ENCODE data around the gene DEF6.
A peak's percentile ranks its signal among the peaks of the same experiment; 100 is the strongest.

The DEF6 gene, protein sequence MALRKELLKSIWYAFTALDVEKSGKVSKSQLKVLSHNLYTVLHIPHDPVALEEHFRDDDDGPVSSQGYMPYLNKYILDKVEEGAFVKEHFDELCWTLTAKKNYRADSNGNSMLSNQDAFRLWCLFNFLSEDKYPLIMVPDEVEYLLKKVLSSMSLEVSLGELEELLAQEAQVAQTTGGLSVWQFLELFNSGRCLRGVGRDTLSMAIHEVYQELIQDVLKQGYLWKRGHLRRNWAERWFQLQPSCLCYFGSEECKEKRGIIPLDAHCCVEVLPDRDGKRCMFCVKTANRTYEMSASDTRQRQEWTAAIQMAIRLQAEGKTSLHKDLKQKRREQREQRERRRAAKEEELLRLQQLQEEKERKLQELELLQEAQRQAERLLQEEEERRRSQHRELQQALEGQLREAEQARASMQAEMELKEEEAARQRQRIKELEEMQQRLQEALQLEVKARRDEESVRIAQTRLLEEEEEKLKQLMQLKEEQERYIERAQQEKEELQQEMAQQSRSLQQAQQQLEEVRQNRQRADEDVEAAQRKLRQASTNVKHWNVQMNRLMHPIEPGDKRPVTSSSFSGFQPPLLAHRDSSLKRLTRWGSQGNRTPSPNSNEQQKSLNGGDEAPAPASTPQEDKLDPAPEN

DNA sequence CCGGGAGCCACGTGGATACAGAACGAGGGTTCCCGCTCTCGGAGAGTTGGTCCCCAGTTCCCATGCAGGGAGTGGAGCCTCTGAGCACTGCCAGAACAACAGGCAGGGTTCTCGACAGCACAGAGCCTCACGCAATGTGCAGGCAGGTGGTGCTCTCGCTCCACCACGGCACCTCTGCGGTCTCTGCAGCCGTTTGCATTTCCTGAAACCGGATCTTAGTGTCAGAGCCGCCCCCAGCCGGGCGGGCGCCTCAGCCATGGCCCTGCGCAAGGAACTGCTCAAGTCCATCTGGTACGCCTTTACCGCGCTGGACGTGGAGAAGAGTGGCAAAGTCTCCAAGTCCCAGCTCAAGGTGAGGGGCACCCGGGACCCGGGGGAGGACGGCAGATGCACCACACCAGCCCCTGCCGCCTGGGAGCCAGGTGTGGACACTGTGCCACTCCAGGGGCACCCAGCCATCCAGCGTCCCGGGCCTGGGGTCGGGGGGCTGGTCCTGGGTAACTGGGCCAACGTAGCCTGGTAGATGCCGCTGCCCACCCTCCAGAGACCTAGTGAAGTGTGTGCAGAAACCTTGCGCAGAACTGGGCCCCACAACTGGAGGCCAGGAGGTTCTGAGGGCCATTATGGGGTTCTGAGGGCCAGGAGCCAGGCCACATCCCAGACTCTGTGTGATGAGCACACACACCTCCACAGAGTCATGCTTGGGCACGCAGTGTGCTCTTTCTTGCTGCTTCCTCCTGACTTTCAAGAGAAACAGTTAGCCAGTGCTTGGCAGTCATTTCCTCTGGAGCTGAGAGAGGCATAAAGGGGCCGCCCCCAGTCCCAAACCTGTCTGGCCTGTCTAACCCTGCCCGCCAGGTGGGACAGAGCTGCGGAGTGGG, at the start of gene DEF6:
DEF6 (plus strand) TSS at position 218 of the 881 bp plus-strand sequence; CDS start at position 257, 39 bp downstream.
- DNase-seq: peak; percentile 62

DNA sequence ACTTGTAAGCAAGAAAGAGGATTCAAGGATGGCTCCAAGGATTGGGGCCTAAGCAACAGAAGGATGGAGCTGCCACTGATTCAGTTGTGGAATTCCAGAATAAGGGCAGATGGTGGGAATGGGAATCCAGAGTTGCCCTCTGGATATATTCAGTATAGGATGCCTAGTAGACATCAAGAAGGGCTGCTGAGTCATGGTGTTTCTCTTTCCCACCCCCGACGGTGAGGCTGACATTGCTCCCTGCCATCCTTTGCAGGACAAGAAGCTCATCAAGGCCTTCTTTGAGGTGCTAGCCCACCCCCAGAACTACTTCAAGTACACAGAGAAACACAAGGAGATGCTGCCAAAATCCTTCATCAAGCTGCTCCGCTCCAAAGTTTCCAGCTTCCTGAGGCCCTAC, 49.3 kb upstream of the DEF6 start:
- no peak for DNase-seq

DNA sequence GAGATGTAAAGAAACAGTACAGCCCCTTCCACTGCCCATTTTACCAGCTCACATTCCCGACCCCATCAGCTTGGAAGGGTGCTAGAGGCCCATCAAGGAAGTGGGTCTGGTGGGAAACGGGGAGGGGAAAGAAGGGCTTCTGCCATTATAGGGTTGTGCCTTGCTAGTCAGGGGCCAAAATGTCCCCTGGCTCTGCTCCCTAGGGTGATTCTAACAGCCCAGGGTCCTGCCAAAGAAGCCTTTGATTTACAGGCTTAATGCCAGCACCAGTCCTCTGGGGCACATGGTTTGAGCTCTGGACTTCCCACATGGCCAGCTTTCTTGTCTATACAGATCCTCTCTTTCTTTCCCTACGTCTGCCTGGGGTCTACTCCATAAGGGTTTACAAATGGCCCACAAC, 48.7 kb upstream of the DEF6 start:
- no peak for DNase-seq

DNA sequence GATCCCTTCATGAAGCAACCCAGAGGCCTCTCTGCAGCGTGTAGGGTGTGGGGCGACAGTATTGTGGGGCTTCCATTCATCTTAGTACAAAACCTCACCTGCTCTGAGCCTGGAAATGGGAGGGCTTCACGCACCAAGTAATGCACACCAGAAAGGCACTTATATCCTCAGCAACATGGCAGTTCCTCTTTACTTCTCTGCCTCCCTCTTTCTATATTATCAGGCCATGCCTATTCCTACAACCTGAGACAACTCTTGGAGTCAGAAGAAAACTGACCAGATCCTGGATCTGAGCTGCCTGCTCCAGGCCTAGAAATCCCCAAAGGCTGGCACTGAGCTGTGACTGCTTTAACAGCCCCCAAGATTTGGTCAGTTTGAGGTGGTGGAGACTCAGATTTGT, 45.7 kb upstream of the DEF6 start:
- no peak for DNase-seq

DNA sequence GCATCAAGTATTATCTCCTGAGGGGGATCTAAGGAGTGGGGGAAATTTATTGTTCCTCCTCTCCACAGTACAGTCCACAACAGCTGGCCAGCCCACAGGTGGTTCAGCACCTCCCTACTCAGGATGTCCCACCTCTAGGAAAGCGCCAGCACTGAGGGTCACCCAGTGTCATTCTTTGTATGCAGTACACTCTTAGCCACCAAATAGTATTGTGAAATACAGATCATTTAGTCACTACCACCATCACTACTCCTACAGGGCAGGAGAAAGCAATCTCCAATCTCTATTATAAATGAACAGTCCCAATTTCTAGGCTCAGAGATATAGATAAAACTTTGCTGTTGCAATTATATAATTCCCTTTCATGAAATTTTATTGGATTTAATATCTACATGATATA, 44.4 kb upstream of the DEF6 start:
- no peak for DNase-seq

DNA sequence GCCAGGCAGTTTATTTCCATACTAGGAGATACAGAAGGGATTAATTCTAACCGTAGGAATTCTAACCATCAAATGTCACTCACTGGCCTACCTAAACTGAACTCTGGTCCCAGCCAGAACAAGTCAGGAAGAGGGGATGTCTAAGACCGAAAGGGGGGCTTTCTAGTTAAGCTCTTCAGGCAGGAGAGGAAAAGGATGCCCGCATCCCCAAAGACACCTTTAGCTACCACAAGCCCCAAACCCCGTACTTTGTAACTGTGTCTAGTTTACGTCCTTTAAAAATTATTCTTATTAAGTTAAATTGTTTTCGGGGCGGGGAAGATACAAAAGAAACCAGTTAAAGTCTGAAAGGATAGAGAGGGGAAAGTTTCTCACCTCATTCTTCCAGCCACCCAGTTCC, 39.3 kb upstream of the DEF6 start:
- no peak for DNase-seq

DNA sequence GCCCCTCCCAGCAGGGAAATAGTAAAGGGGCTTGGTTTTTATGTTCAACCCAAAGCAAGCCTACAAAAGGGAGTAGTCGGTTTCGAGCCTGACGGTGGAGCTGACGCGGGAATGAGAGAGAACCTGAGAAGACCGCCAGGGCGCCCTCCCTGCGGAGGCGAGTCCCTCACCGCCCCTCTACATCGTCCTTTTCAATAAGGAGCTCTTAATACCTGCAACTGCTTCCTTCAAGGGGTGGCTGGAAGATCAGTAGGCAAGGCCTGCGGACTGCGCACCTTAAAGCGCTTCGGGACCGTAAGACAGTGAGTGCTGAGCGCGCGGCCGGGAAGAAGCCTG, 38.8 kb upstream of the DEF6 start:
- no peak for DNase-seq

DNA sequence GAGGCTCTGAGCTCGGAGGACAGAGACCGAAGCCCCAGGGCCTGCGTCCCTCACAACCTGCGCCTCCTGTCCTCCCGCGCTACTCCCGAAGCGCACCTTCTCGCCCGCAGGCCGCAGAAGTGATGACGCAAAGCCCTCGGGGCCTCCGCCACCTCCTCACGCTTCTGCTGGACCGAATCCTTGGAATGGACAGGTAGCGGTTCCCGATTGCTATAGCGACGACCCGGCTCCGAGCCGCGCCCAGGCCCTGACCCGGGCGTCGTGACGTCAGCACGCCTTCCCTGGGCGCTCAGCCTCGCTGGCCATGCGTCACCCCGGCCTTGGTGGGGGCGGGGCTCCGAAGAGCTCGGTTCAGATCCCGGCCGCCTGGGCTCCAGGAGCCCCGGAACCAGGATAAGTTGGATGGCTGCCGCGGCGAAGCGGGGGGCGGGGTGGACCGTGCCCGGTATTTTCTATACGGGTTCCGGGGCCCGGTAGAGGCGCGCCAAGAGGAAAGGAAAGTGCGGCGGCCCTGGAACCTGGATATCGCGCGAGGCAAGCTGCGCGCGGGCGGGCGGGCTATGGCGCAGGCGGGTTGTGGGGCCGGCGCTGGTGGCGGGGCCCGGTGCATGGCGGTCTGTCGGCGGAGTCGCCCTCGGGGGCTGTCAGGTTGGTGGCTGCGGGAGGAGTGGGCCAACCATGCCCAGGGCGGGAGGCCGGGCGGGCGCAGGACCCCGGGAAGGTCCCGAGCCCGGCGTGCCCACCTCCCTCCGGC, 38.2 kb upstream of the DEF6 start, which contains the start of gene ZNF76:
ZNF76 (plus strand) TSS at position 542 of the 754 bp plus-strand sequence. CDS start 21,417 bp downstream, outside the sequence.
- DNase-seq: peak; percentile 76

DNA sequence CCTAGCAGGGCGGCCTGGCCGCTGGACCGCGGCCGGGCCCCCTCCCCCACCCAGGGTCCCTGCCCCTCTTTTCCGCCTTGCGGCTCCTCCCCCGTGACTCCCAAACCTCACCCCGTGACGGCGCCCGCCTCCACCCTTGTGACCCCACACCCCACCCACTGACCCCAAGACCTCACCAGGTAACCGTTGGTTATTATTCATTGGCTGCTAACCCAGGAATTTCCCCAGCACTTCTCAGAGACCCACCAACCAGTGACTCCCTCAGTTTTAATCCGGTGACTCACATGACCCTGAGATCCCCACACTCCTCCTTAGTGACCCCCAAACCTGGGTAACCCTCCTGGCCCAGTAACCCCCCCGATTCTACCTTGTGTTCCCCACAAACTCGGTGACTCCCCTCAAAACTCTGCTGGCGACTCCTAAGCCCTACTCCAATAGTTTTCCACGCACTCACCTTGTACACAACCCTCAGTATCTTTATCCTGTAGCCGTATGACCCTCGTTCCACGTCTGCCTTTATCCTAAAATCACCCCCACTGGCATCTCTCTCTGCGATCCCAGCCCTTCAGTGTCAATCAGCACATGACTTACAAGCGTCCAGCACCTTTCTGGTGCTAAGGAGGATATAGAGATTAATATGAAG, 37.5 kb upstream of the DEF6 start:
- DNase-seq: no peak

DNA sequence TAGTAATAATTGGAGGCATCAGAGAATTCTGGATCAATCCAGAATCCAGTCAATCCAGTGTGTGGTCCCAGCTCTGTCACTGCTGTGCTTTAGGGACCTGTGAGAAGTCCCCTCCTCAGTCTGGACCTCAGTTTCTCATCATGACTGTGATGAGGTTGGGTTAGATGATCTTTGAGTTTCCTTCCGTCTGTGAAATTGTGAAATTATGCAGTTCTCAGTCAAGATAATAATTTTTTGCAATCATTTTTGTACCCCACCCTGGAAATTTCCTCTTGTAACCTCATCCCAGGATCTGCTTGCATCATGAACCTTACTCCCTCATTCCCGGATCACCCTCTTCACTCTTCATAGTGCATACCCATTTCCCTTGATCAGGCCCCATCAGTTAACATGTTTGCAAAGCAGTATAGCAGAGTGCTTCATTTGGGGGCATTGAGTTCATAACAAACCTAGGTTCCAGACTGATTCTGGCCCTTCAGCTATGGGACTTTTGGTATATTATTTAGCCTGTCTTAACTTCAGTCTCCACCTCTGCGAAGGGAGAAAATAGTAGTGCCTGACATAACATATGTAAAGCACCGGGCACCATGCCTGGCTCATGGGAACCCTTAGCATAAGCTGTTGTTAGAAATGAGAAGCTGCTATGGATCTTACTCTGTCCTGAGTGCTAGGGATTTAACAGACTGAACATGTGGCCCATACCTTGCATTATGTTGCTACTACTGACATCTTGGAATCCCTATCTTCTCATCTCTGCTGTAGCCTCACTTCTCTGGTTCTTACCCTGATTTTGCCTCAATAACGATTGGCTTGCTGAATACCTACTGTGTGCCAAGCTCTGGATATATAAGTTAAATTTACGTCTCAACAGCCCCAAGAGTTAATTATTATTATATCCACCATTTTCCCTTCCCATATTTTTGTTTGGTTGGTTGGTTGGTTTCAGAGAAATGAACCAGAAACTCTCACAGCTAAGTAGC, 36.7 kb upstream of the DEF6 start:
- DNase-seq: no peak

DNA sequence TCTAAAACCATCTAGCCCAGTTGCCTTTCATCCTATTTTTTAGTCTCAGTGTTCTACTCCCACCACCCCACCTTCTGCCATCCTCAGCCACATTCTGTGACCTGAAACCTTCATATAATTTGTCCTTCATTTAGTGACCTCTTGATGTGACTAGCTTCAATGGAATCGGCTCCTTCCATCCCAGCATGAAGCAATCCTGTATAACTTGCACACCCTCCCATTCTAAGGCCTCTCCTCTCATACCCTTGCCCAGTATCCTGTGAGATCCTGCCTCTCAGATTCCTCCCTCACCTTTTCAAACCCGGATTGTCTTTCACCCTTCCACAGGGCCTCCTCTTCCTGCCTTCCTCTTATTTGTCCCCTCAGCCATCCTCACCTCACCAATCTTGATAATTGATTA, 35.0 kb upstream of the DEF6 start:
- DNase-seq: no peak

DNA sequence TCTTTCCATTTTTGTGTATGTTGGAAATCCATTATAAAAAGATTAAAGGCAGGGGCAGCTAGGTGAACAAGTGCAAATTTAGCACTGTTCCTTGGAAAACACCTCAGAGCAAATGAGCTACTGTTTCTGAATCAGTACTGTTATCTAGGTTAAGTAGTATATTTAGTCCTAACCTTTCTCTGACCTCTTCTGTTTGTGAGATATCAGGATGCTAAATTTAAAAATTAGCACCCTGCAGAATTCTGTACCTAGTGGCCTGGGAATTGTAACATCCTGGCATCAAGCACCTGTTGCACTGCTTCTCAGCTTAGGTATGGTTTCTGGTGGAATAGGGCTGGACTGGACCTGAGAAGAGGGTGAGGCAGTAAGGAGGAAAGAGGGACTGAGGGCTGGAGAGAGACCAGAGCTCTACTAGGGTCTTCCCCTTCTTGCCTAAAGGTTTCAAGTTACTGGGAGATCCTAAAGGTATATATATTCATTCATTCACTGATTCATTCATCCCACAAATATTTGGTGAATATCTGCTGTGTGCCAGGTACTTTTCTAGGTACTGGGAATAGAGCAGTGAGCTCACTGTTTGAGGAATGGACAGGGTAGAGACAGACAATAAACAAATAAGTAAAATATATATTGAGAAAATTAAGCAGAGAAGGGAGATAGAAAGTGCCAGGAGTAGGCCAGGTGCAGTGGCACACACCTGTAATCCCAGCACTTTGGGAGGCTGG, 32.9 kb upstream of the DEF6 start:
- DNase-seq: no peak

DNA sequence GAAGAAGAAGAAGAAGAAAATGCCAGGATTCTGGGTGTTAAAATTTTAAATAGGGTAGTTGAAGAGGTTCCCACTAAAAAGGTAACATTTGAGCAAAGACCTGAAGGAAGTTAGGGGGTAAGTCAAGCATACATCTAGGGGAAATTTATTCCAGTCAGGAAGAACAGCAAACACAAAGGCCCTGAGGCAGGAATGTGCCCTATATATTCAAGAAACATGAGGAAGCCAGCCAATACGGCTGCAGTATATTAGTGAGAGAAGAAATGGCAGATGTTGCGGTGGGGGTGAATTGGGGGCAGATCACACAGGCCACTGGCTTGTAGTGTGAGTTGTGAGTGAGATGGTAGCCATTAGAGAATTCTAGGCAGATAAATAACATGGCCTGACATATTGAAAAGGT, 32.1 kb upstream of the DEF6 start:
- DNase-seq: no peak

DNA sequence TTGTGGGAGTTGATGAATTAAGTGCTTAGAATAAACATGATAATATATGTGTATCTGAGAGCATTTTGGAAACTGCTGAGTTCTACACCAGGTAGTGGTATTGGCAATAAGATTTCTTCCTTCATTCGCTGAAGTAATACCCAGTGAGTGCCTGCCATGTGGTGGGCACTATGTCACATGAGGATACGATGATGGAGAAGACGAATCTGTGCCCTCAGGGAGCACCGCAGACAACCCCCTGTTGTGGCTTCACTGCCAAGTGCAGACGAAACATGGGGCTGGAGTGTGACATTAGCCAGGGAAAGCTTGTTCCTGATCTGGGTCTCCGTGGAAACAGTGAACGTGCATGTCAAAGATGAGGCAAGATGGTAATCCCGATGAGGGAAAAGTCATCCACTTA, 30.2 kb upstream of the DEF6 start:
- no peak for DNase-seq

DNA sequence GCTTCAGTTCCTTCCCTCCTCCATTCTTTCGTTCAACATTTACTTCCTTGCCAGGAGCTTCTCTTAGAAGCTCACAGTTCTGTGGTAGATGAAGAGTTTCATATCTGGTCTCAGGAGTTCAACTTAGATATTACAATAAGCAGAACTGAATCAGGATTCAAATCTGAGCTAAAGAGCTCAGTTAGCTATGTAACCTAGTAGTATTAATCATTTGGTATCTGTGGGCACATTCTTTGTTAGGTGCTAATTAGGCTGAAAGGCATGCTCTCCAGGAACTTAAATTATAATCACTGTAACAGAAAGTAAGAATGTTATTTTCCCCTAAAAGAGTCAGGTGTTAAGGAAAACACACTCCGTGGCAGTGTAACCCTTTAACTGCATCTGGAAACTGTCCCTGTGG, 29.7 kb upstream of the DEF6 start:
- no peak for DNase-seq

DNA sequence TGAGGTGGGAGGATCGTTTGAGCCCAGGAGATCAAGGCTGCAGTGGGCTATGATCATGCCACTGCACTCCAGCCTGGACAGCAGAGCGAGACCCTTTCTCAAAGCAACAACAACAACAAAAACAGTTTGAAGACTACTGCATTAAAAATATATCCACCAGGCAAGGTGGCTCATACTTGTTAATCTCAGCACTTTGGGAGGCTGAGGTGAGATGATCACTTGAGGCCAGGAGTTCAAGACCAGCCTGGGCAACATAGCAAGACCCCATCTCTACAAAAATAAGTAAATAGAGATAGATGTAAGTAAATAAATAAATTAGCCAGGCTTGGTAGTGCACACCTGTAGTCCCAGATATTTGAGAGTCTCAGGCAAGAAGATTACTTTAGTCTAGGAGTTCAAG, 25.6 kb upstream of the DEF6 start:
- no peak for DNase-seq

DNA sequence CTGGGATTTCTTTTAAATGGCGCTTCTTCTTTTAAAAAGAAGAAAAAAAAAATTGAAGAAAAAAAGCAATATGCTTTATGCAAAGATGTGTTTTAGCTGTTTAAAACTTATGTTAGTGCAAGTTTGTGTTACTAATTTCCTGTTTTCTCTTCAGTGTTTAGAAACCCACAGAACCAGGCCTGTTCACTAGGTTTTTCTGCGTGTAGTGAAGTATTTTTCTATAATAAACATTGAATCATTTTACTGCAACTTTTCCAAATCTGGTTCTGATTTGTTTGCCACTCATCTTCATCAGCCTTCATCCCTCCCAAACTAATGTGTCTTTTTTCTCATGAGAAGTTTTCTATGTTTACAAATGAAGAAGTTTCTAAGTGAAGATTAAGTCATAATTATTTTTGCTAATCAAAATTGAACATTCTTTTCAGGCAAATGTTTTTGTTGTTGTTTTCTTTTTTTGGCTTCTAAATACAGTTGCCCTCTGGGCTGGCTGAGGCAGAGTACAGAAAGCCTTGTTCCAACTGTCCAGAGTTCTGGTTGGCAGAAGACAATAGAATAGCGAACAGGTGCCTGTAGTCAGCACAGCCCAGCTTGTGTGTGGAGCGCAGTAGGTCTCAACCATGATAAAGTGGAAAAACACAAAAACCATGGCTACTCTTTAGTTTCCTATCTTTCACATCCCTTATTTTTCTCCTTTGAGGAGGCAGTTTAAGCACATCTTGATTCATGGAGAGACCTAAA, 23.6 kb upstream of the DEF6 start:
- DNase-seq: no peak

DNA sequence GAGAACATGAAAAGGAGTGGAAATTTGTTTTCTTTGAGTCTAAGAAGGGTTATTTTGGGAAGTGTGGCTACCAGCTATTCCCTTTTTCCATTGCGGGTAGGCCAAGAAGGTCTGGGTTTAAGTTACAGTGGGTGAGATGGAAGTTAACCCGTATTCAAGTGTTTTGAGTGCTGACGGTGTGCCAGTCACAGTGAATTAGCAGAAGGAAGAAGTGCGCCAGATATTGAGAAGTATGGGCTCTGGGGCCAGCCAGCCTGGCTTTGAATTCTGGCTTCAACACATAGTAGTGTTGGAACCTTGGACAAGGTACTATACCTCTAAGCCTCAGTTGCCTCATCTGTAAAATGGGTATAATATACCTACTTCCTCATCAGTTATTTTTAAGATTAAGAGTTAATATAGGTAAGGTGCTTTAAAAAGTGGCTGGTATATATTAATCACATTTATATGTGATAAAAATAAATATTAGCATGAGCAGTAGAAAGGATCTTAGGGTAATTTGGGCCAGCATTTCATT, 21.8 kb upstream of the DEF6 start:
- no peak for DNase-seq

DNA sequence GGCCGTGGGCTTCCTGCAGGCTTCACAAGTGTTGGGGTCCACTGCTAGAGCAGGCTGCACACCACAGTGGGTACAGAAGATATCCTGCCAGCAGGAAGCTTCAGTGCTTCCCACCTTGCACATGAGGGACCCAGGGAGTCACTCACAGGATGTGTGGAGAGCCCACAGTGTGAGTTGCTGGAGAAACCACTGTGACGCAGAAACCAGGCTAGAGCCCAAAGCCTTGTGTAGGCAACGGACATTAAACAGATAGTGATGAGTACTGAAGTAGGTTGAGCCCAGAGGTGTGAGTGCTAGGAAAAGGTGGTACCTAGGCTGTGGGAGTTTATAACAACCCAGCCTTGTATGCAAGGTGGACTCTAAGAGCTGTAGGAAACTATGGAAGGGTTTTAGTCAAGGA, 18.9 kb upstream of the DEF6 start:
- no peak for DNase-seq
